Left colon (tissue), 2 donors: Measurements from ENCODE around the gene HGFAC. TPM values are rescaled to one million over a fixed set of nuclear protein-coding genes. Genes with fewer than 3 reads are reported as not detected.

ENCODE experiments used
- ATAC-seq: fragments of 200-7000 bp; cut with Tn5 transposase; one replicate; pipeline ENCODE4 v1.9.1; 2020; ENCODE audit warnings: mild to moderate bottlenecking, moderate library complexity
- DNase-seq, 2 donors: peaks; one replicate each; pipeline ENCODE4 v3.0.0-alpha.2; 2020
- intact Hi-C, 2 donors: fragments of 100-400 bp; cut with DNase I in 1 of 2; cut with micrococcal nuclease in 1 of 2; formaldehyde crosslinking; loops; one replicate each; pipeline versions ENCODE4 v1.11.2 to v1.14.0; 2022; cut with DNase I, micrococcal nuclease
- long read RNA-seq: library from polyadenylated mRNA; unstranded; transcript quantifications from one replicate; pipeline ENCODE4 v2.0.0, GENCODE V29; 2021
- total RNA-seq, 2 donors: library from RNA; stranded (reverse); fragmentation: NEBNext Ultra II Directional; extraction: Animal tissue kit (Norgen Biotek cat#: 25700); gene quantifications; one replicate each; pipeline ENCODE4 v1.2.1, GENCODE V29; 2021
- donor health status: DM: no; HTN: no; CAD: no.
- donor health status: DM: yes; HTN: yes; CAD: no.

Gene HGFAC
- total RNA-seq, result not detected
- long read RNA-seq, result 0 reads

- intact Hi-C loops, result loop anchor here in 1 of 2 donors (2.0 kb wide), 1 partner anchor 95 kb away; no protein-coding TSS in a partner anchor
- ATAC-seq (no peak), DNase-seq (no peak)
Measured at GRCh38 chr4:3441501-3442459, at the start of gene HGFAC. Gene HGFAC, plus strand, starts transcription at chr4:3441968. Its CDS starts 34 bp downstream, at chr4:3442002.

GRCh38 chr4:3392321-3392720 lies 49.4 kb upstream of the HGFAC start:
- intact Hi-C loops, result no loop called here
- DNase-seq (no peak), ATAC-seq (no peak)

- ATAC-seq, result no peak
- DNase-seq, result no peak
- intact Hi-C loops, result no loop called here
Measured at GRCh38 chr4:3393171-3393570, 48.6 kb upstream of the HGFAC start.

- intact Hi-C loops, result no loop called here
- no peak for DNase-seq
- ATAC-seq, result no peak
Measured at GRCh38 chr4:3396600-3396999, 45.2 kb upstream of the HGFAC start.

- intact Hi-C loops, result no loop called here
- no peak for ATAC-seq
- no peak for DNase-seq
Measured at GRCh38 chr4:3397128-3397527, 44.6 kb upstream of the HGFAC start.

GRCh38 chr4:3399277-3400194 lies 42.2 kb upstream of the HGFAC start:
- DNase-seq, result no peak
- peak; percentile 34 for ATAC-seq
- intact Hi-C loops, result no loop called here

GRCh38 chr4:3401436-3402171 lies 40.2 kb upstream of the HGFAC start:
- no peak for ATAC-seq
- DNase-seq, result no peak
- intact Hi-C loops, result no loop called here

GRCh38 chr4:3402491-3403347 lies 39.0 kb upstream of the HGFAC start:
- ATAC-seq (no peak), DNase-seq (no peak)
- intact Hi-C loops, result no loop called here

- DNase-seq (no peak), ATAC-seq (no peak)
- intact Hi-C loops, result no loop called here
Measured at GRCh38 chr4:3403348-3403906, 38.3 kb upstream of the HGFAC start.

- intact Hi-C loops, result no loop called here
- DNase-seq (no peak), ATAC-seq (no peak)
Measured at GRCh38 chr4:3404546-3404945, 37.2 kb upstream of the HGFAC start.

- DNase-seq (no peak), ATAC-seq (no peak)
- intact Hi-C loops, result no loop called here
Measured at GRCh38 chr4:3405176-3405575, 36.6 kb upstream of the HGFAC start.

- DNase-seq (no peak), ATAC-seq (no peak)
- intact Hi-C loops, result no loop called here
Measured at GRCh38 chr4:3406021-3406420, 35.7 kb upstream of the HGFAC start.

- intact Hi-C loops, result no loop called here
- ATAC-seq, result no peak
- DNase-seq, result no peak
Measured at GRCh38 chr4:3406431-3406830, 35.3 kb upstream of the HGFAC start.

GRCh38 chr4:3407171-3407771 lies 34.5 kb upstream of the HGFAC start:
- no peak for DNase-seq
- intact Hi-C loops, result no loop called here
- no peak for ATAC-seq

- ATAC-seq, result no peak
- intact Hi-C loops, result no loop called here
- no peak for DNase-seq
Measured at GRCh38 chr4:3407930-3408792, 33.6 kb upstream of the HGFAC start.

- intact Hi-C loops, result no loop called here
- ATAC-seq (no peak), DNase-seq (peak in 1 of 2 donors; percentile 7)
Measured at GRCh38 chr4:3408793-3409330, 32.9 kb upstream of the HGFAC start.
